Endodermal cell (in vitro differentiated cells): Measurements from ENCODE around the gene MTF1. TPM values are rescaled to one million over a fixed set of nuclear protein-coding genes. Genes with fewer than 3 reads are reported as not detected.

ENCODE experiments used
- DNase-seq: peaks from one replicate; pipeline ENCODE4 v3.0.0-alpha.2; 2017
- H3K27ac ChIP-seq: 2 replicates; pipeline ENCODE4 v1.5.1; 2013; ENCODE audit warnings: mild to moderate bottlenecking, low read depth, low read length, moderate library complexity
- H3K27me3 ChIP-seq: 2 replicates; pipeline ENCODE4 v1.6.1; 2013; ENCODE audit warnings: mild to moderate bottlenecking, low read length, moderate library complexity; ENCODE audit not compliant: insufficient read depth, control insufficient read depth, poor library complexity, severe bottlenecking
- H3K36me3 ChIP-seq: 2 replicates; pipeline ENCODE4 v1.7.0; 2013; ENCODE audit warnings: mild to moderate bottlenecking, low read length, moderate library complexity; ENCODE audit not compliant: control insufficient read depth, insufficient read depth
- H3K4me1 ChIP-seq: one replicate; pipeline ENCODE4 v1.7.0; 2013; ENCODE audit warnings: low read length; ENCODE audit not compliant: control insufficient read depth, insufficient read depth
- H3K4me3 ChIP-seq: 2 replicates; pipeline ENCODE4 v1.5.1; 2013; ENCODE audit warnings: mild to moderate bottlenecking, low read length, moderate library complexity
- H3K9ac ChIP-seq: 2 replicates; pipeline ENCODE4 v1.6.1; 2013; ENCODE audit warnings: mild to moderate bottlenecking, low read length, moderate library complexity; ENCODE audit not compliant: poor library complexity, severe bottlenecking; ENCODE audit errors: extremely low read depth
- H3K9me3 ChIP-seq: 2 replicates; pipeline ENCODE4 v1.6.1; 2013; ENCODE audit warnings: mild to moderate bottlenecking, low read length, moderate library complexity; ENCODE audit not compliant: control insufficient read depth
- H3K27ac Mint-ChIP-seq: 2 replicates; pipeline ENCODE4 v1.8.0; 2020; ENCODE audit warnings: mixed read lengths
- H3K27me3 Mint-ChIP-seq: 2 replicates; pipeline ENCODE4 v1.8.0; 2021; ENCODE audit warnings: mild to moderate bottlenecking, mixed read lengths; ENCODE audit not compliant: insufficient read depth
- H3K36me3 Mint-ChIP-seq: 2 replicates; pipeline ENCODE4 v1.8.0; 2020; ENCODE audit warnings: low read depth, mixed read lengths
- H3K4me1 Mint-ChIP-seq: 2 replicates; pipeline ENCODE4 v1.8.0; 2020; ENCODE audit warnings: mixed read lengths
- H3K4me3 Mint-ChIP-seq: 2 replicates; pipeline ENCODE4 v1.8.0; 2020; ENCODE audit warnings: mild to moderate bottlenecking, moderate library complexity, mixed read lengths
- H3K9me3 Mint-ChIP-seq: 2 replicates; pipeline ENCODE4 v1.8.0; 2020; ENCODE audit warnings: mild to moderate bottlenecking, mixed read lengths
- CTCF ChIP-seq: fragments of 200-600 bp; sonication (generic); conservative IDR thresholded peaks from 2 replicates; pipeline ENCODE4 v1.5.0; 2021; ENCODE audit warnings: antibody characterized with exemption, mild to moderate bottlenecking
- WGBS, 2 experiments: methylation state at CpG; one replicate each; pipeline versions ENCODE4 v1.1.5 to v1.1.7; 2013; ENCODE audit warnings: missing lambda C conversion rate in 2 of 2, mixed read lengths in 1 of 2; ENCODE audit not compliant: insufficient coverage in 1 of 2, insufficient read length in 1 of 2; 5-methylcytosine and 5-hydroxymethylcytosine counted together
- total RNA-seq, 2 donors: library from RNA; stranded (reverse); fragmentation: NEBNext Ultra II Directional in 1 of 2; extraction: Animal tissue kit (Norgen Biotek cat#: 25700) in 1 of 2; gene quantifications; 2 replicates in 1 of 2; 3 replicates in 1 of 2; pipeline ENCODE4 v1.2.1, GENCODE V29; 2021

MTF1 gene
- total RNA-seq, 2 donors from 2014 or later, result 16.6 to 17.1 TPM

DNA sequence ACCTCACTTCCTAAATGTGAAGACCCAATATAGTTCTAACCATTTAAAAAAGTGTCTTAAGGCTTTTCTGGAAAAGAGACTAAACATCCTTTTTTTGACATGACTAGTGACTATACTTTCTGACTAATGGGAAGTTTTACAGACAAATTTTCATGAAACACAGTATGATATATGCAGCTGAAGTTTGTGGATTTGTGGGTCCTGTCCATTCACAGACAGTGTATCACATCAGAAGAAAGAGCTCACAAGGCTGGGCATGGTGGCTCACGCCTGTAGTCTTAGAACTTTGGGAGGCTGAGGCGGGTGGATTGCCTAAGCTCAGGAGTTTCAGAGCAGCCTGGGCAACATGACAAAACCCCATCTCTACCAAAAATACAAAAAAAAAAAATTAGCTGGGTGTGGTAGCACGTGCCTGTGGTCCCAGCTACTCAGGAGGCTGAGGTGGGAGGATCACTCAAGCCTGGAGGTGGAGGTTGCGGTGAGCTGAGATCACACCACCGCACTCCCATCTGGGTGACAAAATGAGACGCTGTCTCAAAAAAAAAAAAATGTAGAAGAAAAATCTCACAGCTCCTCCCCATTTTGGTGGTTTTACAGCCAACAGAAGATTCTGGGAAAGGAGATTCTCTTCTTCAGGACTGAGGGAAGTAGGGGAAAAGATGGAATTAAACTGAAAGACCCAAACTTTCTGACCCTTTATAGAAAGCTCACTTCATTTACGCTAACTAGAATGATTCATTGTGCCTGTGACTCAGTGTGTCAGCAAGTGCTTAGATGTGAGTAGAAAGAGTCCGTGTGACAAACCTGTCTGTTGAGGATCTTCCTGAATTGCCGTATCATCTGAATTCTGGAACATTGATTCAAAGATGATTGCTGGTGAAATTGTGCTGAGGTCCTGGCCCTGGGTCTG is 36.2 kb downstream of the MTF1 start:
- 93 to 94% methylated on average over 5 to 9 of the region's 9 CpGs for WGBS, 2 experiments
- Histone ChIP-seq H3K9me3 (no peaks in the 10 kb centered on the region), H3K36me3 (peaks cover 44% of the 10 kb centered on the region), H3K4me3 (no peak overlapping the region), H3K4me1 (no peaks in the 10 kb centered on the region), H3K27ac (no peak overlapping the region), H3K9ac (no peak overlapping the region), H3K27me3 (no peaks in the 10 kb centered on the region)
- Mint-ChIP-seq H3K4me1 (no peaks in the 10 kb centered on the region), H3K36me3 (peaks cover 50% of the 10 kb centered on the region), H3K27me3 (no peaks in the 10 kb centered on the region), H3K9me3 (no peaks in the 10 kb centered on the region), H3K4me3 (no peak overlapping the region), H3K27ac (no peak overlapping the region)
- TF ChIP-seq CTCF, result no peak
- no peak for DNase-seq

GRCh38 chr1:37821481-37821880 is 37.9 kb downstream of the MTF1 start:
- Mint-ChIP-seq H3K27me3 (no peaks in the 10 kb centered on the region), H3K36me3 (peaks cover 54% of the 10 kb centered on the region), H3K4me3 (no peak overlapping the region), H3K27ac (no peak overlapping the region), H3K4me1 (no peaks in the 10 kb centered on the region), H3K9me3 (no peaks in the 10 kb centered on the region)
- no peak overlapping the region for H3K4me3 ChIP-seq
- H3K4me1 ChIP-seq, result no peaks in the 10 kb centered on the region
- H3K27me3 ChIP-seq, result no peaks in the 10 kb centered on the region
- no peak overlapping the region for H3K27ac ChIP-seq
- TF ChIP-seq CTCF, result no peak
- WGBS, 2 experiments, result 88 to 90% methylated on average over 1 to 2 of the region's 2 CpGs
- no peak for DNase-seq
- no peak overlapping the region for H3K9ac ChIP-seq
- peaks cover 46% of the 10 kb centered on the region for H3K36me3 ChIP-seq
- no peaks in the 10 kb centered on the region for H3K9me3 ChIP-seq

DNA sequence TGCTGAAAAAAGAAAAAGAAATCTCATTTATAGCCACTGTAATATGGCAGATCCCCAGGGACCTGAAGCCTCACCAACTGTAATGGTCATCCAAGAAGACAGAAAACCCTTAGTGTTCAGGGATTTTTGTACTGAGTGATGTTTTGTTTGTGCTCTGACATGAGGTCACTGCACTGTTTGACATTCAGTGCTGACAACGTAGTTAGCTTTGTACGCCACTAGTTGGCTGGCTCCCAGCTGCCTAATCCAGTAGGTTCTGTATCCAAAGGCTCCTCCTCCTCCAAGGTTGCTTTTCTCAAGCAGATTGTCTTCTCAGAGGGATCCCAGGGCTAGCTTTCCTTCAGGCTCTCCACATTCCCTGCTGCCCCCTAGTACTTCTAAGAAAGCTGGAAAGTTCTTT is 41.9 kb downstream of the MTF1 start:
- Mint-ChIP-seq H3K4me3 (no peak overlapping the region), H3K9me3 (no peaks in the 10 kb centered on the region), H3K36me3 (peaks cover 58% of the 10 kb centered on the region), H3K27ac (peak overlapping the region; percentile 72), H3K4me1 (no peaks in the 10 kb centered on the region), H3K27me3 (no peaks in the 10 kb centered on the region)
- peak; percentile 61 for TF ChIP-seq CTCF
- H3K36me3 ChIP-seq, result peaks cover 49% of the 10 kb centered on the region
- no peak overlapping the region for H3K27ac ChIP-seq
- peak; percentile 70 for DNase-seq
- 56 to 57% methylated on average over 2 of the region's 2 CpGs for WGBS, 2 experiments
- H3K9me3 ChIP-seq, result no peaks in the 10 kb centered on the region
- no peaks in the 10 kb centered on the region for H3K27me3 ChIP-seq
- no peaks in the 10 kb centered on the region for H3K4me1 ChIP-seq
- no peak overlapping the region for H3K4me3 ChIP-seq
- no peak overlapping the region for H3K9ac ChIP-seq
